ENCODE results near the gene DESI1.
"Not testable (repeated sequence)": the region's sequence is repeated elsewhere in the genome, so short reads cannot be mapped to it uniquely, and the experiment has no call there.

DESI1 gene

DNA sequence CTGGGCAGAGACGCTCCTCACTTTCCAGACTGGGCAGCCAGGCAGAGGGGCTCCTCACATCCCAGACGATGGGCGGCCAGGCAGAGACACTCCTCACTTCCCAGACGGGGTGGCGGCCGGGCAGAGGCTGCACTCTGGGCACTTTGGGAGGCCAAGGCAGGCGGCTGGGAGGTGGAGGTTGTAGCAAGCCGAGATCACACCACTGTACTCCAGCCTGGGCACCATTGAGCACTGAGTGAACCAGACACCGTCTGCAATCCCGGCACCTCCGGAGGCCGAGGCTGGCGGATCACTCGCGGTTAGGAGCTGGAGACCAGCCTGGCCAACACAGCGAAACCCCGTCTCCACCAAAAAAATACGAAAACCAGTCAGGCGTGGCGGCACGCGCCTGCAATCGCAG lies 10.8 kb upstream of the DESI1 start:
- not testable (repeated sequence) for DNase-seq

DNA sequence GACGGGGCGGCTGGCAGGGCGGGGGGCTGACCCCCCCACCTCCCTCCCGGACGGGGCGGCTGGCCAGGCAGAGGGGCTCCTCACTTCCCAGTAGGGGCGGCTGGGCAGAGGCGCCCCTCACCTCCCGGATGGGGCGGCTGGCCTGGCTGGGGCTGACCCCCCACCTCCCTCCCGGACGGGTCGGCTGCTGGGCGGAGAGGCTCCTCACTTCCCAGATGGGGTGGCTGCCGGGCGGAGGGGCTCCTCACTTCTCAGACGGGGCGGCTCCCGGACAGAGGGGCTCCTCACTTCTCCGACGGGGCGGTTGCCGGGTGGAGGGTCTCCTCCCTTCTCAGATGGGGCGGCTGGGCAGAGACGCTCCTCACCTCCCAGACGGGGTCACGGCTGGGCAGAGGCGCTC lies 10.3 kb upstream of the DESI1 start:
- DNase-seq: not testable (repeated sequence)

GRCh38 chr22:41625577-41625976 lies 4.7 kb upstream of the DESI1 start:
- DNase-seq: no peak

DNA sequence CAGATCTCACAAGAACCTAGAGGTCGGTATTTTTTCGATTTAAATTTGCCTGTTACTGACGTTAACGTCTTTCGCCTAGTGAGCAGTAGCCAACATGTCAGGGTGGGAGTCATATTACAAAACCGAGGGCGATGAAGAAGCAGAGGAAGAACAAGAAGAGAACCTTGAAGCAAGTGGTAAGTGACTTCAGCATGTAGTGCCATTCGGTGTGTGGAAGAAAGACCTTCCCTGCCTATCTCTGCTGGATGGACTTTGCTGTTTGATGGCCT lies 1.0 kb upstream of the DESI1 start:
- DNase-seq: no peak

- peak; percentile 99 for DNase-seq
Measured at GRCh38 chr22:41621099-41621910, 462 bp upstream of the DESI1 start, which contains the start of gene XRCC6. XRCC6 (plus strand) TSS chr22:41621295; CDS start chr22:41622005, 710 bp downstream.

- peak; percentile 18 for DNase-seq
Measured at GRCh38 chr22:41619979-41620588, 759 bp downstream of the DESI1 start.

DNA sequence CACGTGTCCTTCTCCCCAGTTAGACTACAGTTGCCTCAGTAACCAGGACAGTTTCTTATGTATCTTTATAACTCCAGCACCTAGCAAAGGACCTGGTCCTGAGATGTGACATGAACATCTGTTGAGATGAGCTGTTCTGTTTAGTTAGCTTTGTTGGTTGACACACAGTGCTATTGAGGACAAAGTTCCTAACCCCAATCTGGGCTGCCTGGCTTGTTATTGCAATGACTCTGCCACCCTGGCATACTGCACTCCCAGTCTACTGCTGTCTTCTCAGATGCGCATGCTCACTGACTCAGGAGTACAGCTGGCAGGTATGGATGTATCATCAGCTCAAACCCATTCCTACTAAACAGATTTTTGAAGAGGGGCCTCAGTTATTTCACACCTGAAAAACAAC lies 7.4 kb downstream of the DESI1 start:
- DNase-seq: no peak

DNA sequence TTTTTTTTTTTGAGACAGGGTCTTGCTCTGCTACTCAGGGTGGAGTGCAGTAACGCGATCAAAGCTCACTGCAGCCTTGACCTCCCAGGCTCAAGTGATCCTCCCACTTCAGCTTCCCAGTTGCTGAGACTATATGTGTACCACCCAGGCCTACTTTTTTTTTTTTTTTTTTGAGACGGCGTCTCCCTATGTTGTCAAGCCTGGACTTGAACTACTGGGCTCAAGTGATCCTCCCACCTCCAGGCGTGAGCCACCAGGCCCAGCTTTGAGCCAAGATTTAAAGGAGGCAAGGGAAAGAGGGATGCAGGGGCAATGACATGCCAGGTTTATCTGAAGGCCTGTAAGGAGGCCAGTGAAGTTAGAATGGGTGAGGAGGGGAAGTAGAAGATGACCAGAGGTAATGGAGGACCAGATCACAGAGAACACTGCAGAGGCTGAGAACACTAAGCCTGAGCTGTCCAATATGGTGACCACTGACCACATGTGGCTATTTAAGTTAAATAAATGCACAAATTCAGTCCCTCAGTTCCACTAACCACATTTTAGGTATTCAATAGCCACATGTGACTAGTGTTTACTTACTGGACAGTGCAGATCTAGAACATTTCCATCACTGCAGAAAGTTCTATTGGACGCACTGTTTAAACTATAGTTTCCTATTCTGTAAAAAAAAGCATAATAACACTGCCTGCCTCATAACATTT lies 8.1 kb downstream of the DESI1 start:
- DNase-seq: no peak

- no peak for DNase-seq
Measured at GRCh38 chr22:41608386-41608785, 12.5 kb downstream of the DESI1 start.

- no peak for DNase-seq
Measured at GRCh38 chr22:41603873-41604332, 16.9 kb downstream of the DESI1 start.

DNA sequence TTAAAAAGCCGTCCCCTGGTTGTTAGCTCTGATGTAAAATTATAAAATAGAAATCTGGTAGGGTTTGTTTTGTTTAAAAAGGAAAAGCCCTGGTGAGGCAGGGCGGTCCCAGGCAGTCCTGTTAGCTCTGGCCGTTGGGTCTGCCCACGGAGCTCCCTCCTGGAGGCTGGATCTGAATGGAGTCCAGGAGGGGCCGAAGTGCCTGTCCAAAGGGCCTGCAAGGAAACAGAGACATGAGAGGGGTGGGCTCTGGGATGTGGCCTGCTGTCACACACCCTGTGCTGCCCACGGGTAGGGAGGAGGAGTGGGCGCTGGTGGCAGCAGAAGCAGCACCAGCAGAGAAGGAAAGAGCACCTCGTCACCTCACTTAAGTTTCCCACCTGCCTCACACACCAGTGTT lies 19.9 kb downstream of the DESI1 start:
- no peak for DNase-seq

DNA sequence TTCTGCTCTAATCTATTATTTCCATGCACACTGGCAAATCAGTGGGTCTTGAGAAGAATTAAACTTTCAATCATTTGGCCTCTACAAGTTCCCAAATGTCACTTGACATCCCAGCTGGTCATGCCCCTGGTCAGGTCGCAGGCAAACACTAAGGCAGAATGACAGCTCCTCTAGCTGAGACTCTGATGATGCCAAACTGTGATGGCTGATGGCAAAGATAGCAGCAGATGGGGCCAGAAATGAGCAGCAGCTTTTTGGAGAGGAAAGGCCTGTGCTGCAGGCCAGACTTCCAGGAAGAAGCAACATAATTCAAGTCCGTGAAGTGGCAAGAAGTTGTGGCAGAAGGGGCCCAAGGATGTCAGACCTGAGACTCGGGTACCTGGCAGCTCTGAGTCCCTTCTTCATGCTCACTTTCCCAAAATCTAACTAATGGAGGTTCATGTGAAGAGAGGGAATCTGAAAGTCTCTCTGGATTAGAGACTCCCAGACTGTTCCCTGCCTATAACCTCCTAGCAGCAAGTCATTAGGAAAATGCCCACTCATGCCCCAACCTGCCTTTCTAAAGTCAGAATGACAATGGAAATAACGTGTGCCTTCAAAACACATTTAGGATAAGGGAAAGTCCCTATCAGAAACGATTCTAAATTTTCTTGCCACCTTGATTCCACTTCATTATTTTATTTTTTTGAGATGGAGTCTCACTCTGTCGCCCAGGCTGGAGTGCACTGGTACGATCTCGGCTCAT lies 21.8 kb downstream of the DESI1 start:
- no peak for DNase-seq

DNA sequence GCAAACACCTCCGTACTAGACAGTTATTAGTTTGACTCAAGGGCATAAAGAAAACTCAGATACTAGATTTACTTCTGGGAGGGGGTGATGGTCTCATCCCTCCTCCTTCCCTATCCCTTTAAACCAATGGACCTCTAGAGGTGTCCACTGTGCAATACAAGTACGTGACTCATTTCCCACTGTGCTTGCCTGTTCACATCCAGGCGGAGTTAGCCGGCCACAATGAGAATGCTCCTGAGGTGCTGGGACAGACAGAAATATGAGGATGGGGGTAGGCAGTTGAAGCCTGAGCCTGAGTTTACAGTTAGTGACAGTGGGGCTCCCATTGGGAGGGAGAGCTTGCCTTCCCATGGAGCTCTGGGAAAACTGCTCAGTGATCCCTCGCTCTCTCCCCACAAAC lies 22.8 kb downstream of the DESI1 start:
- peak; percentile 1 for DNase-seq

GRCh38 chr22:41597635-41597953 lies 23.2 kb downstream of the DESI1 start:
- no peak for DNase-seq

DNA sequence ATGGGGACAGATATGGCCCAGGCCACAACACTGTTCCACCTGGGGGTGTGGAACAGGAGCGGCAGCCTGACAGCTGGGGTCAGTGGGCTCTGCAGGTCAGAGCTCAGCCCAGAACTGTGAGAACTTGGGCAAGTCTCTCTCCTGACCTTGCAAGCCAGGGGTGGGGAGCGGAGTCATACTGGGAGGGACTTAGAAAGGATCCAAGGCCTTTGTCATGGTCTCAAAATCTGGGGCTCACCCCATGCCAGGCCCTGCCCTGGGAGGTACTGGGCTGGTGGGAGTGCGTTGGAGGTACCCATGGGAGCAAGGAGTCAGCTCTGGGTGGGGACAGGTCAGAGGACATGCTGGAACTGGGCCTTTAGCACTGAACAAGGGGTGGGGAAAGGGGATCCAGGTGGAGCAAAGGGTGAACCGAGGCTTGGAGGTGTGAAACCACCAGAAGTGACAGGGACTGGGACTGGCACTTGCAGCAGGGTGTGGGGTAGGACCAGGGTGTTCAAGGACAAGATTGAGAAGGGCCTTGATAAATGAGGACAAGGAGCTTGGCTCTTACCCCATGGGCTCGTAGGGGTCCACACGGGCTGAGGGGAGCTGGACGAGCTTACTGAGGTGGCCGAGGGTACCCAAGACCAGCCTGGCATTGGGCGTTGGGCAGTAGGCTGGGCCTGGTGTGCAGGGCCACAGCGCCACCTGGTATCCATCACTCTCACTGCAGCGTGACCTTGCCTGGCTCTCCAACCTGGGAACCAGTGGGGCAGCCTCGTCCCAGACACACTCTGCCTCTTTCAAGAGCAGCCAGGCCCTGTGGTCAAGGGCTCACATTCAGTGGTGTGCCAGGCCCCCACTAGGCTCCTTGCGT lies 23.8 kb downstream of the DESI1 start:
- peak; percentile 35 for DNase-seq

GRCh38 chr22:41595703-41596102 lies 25.1 kb downstream of the DESI1 start:
- DNase-seq: no peak

- DNase-seq: not testable (repeated sequence)
Measured at GRCh38 chr22:41593336-41593960, 27.4 kb downstream of the DESI1 start.

DNA sequence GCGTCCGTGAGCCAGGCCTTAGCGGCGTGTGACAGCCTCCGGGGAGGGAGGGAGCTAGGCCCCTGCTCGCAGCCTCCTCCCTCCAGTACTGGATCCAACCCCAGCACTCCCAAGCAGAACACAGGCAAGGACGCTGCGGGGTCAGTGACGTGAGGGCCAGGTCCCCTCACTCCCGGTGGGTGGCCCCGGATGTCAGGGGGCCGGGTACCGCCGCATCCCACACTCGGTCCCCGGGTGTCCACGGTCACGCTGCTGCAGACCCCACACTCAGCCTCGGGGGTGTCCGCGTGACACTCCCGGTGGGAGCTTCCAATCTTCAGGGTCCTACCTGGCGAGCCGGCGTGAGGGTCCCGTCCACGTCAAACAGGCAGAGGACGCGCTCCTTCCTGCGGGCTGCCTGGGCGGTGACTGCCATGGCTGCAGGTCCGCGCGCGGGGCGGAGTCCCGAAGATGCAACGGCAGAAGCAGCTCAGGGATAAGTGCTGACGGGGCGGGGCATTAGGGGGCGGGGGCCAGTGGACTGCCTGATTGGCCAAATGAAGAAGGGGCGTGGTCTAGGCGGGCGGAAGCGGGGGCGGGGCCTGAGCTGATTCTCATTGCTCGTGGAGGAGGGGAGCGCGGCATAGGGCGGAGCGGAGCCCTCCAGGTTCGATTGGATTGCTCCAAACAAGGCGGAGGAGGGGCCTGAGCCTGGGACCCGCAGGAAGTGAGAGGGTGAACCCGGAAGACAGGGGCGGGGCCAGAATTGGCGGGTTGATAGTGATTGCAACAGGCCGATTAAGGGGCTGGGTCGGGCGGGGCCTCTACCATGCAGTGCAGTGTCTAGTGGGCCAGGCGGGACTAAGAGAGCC lies 31.2 kb downstream of the DESI1 start, which contains the start of gene PMM1:
Gene PMM1, minus strand, starts transcription at position 450 of the 851 bp plus-strand sequence. Its CDS starts 35 bp downstream, at position 415.
- peak; percentile 99 for DNase-seq

DNA sequence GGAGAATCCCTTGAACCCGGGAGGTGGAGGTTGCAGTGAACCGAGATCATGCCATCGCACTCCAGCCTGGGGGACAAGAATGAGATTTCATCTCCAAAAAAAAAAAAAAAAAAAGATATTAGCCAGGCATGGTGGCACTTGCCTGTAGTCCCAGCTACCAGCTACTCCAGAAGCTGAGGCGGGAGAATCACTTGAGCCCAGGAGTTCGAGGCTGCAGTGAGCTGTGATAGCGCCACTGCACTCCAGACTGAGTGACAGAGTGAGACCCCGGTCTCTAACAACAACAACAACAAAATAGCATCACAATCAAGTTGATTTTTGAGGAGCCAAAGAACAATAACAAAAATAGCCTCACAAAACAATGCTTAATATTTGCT lies 33.5 kb downstream of the DESI1 start:
- DNase-seq: no peak

DNA sequence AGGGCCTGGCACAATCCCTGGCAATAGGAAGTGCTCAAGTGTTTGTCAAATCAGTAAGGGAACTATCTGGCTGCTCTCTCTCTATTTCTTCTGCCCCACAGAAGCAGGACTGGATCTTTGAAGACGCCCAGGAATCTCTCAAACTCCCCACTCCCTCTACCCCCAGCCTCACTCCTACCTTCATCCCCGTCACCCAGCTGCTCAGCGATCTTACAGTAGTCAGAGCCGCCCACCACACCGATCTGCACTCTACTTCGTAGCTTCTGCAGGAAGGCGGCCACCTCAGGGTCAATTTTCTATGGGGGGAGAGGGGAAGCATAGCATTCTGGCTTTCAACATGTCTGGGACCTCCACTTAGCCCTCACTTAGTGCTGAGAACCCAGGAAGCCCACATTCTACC lies 34.9 kb downstream of the DESI1 start:
- no peak for DNase-seq

- no peak for DNase-seq
Measured at GRCh38 chr22:41584881-41585280, 36.0 kb downstream of the DESI1 start.

Data from kidney glomerular epithelial cell (primary cell).